ENCODE data around the gene WDR6. TPM values are rescaled to one million over a fixed set of nuclear protein-coding genes. Genes with fewer than 3 reads are reported as not detected.

WDR6 gene
- total RNA-seq, 2 donors from 2014 or later: 128 to 223 TPM

DNA sequence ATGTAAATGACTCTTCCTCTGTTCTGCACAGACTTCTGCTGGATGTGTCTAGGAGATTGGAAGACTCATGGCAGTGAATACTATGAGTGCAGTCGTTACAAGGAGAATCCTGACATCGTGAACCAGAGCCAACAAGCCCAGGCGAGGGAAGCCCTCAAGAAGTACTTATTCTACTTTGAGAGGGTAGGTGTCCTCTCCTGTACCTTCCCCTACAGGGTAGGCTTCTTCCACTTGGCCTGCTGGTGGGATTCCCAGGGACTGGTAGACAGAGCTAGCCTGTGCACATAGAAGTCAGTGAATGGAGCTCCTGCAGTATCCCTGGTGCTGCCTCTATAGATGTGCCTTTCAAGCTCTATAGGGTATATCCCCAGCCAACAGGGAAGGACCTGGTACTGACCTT lies 27.7 kb upstream of the WDR6 start:
- TF ChIP-seq, protein P1, sequence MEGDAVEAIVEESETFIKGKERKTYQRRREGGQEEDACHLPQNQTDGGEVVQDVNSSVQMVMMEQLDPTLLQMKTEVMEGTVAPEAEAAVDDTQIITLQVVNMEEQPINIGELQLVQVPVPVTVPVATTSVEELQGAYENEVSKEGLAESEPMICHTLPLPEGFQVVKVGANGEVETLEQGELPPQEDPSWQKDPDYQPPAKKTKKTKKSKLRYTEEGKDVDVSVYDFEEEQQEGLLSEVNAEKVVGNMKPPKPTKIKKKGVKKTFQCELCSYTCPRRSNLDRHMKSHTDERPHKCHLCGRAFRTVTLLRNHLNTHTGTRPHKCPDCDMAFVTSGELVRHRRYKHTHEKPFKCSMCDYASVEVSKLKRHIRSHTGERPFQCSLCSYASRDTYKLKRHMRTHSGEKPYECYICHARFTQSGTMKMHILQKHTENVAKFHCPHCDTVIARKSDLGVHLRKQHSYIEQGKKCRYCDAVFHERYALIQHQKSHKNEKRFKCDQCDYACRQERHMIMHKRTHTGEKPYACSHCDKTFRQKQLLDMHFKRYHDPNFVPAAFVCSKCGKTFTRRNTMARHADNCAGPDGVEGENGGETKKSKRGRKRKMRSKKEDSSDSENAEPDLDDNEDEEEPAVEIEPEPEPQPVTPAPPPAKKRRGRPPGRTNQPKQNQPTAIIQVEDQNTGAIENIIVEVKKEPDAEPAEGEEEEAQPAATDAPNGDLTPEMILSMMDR (IDR thresholded peaks at IDR 0.05): no peak
- TF ChIP-seq POLR2A (IDR thresholded peaks at IDR 0.05): no peak
- TF ChIP-seq POLR2AphosphoS5 (IDR thresholded peaks at IDR 0.05): no peak
- intact Hi-C loops (cut with DNase I): no loop called here
- WGBS: 88% methylated on average over 3 of the region's 3 CpGs
- Histone ChIP-seq H3K4me3 (no peak overlapping the region), H3K4me1 (replicated peaks) (no peaks in the 10 kb centered on the region), H3K9me3 (no peaks in the 10 kb centered on the region), H3K36me3 (peaks cover 12 to 16% of the 10 kb centered on the region in 2 donors), H3K27ac (no peak overlapping the region), H3K27me3 (replicated peaks; ENCODE audit: insufficient read depth) (no peaks in the 10 kb centered on the region)
- no peak for DNase-seq (ENCODE audit: low spot score)

DNA sequence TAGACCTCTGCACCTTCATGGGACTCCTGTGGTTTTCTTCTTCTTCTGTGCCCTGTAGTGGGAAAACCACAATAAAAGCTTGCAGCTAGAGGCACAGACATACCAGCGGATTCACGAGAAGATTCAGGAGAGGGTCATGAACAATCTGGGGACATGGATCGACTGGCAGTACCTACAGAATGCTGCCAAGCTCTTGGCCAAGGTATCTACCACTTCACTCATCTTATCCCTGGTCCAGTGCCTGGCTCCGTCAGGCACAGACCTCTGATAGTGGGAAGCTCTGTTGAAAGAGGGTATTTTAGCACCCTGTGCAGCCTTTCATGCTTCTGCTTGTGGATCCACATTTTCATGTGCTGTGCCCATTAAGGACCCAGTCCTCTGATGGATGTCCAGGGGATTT lies 26.9 kb upstream of the WDR6 start:
- H3K36me3 ChIP-seq: peaks cover 11 to 12% of the 10 kb centered on the region in 2 donors
- H3K9me3 ChIP-seq: no peaks in the 10 kb centered on the region
- H3K27ac ChIP-seq: no peak overlapping the region
- intact Hi-C loops (cut with DNase I): loop anchor here (10.0 kb wide), 1 partner anchor 115 kb away; the partner anchor contains the start of gene QRICH1
- H3K4me1 ChIP-seq (replicated peaks): no peaks in the 10 kb centered on the region
- H3K4me3 ChIP-seq: no peak overlapping the region
- TF ChIP-seq, protein P1 (IDR thresholded peaks at IDR 0.05): no peak
- no peak for TF ChIP-seq POLR2AphosphoS5 (IDR thresholded peaks at IDR 0.05)
- no peak for TF ChIP-seq POLR2A (IDR thresholded peaks at IDR 0.05)
- DNase-seq (ENCODE audit: low spot score): no peak
- no peaks in the 10 kb centered on the region for H3K27me3 ChIP-seq (replicated peaks; ENCODE audit: insufficient read depth)
- 90% methylated on average over 4 of the region's 4 CpGs for WGBS

DNA sequence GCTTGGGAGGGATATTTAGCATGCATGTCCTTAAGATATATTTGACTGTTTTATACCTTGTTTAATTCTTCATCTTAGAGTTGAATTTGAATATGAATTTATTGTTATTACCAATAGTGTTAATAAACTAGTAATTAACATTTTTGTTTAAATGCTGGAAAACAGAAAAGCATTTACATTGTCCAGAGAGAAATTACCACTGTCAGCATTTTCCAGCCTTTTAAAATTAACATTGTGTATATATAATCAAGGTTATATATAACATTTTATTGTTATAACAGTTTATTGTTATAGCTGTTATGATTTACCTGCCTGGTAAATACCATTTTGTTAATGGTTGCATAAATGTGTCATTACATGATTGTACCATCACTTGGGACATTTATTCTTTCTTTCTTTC lies 25.2 kb upstream of the WDR6 start:
- no peak for DNase-seq (ENCODE audit: low spot score)
- Histone ChIP-seq H3K36me3 (peaks cover 11 to 12% of the 10 kb centered on the region in 2 donors), H3K27me3 (replicated peaks; ENCODE audit: insufficient read depth) (no peaks in the 10 kb centered on the region), H3K27ac (no peak overlapping the region), H3K4me1 (replicated peaks) (no peaks in the 10 kb centered on the region), H3K9me3 (no peaks in the 10 kb centered on the region), H3K4me3 (no peak overlapping the region)
- TF ChIP-seq, protein P1 (IDR thresholded peaks at IDR 0.05): no peak
- TF ChIP-seq POLR2A (IDR thresholded peaks at IDR 0.05) (no peak), POLR2AphosphoS5 (IDR thresholded peaks at IDR 0.05) (no peak)
- intact Hi-C loops (cut with DNase I): loop anchor here (10.0 kb wide), 1 partner anchor 113 kb away; the partner anchor contains the start of gene QRICH1

- no peak overlapping the region for H3K4me3 ChIP-seq
- peaks cover 11 to 12% of the 10 kb centered on the region in 2 donors for H3K36me3 ChIP-seq
- no peak overlapping the region for H3K27ac ChIP-seq
- no peaks in the 10 kb centered on the region for H3K27me3 ChIP-seq (replicated peaks; ENCODE audit: insufficient read depth)
- H3K9me3 ChIP-seq: no peaks in the 10 kb centered on the region
- TF ChIP-seq, protein P1 (IDR thresholded peaks at IDR 0.05): no peak
- TF ChIP-seq POLR2AphosphoS5 (IDR thresholded peaks at IDR 0.05): no peak
- TF ChIP-seq POLR2A (IDR thresholded peaks at IDR 0.05): no peak
- intact Hi-C loops (cut with DNase I): loop anchor here (10.0 kb wide), 1 partner anchor 112 kb away; the partner anchor contains the start of gene QRICH1
- no peak for DNase-seq (ENCODE audit: low spot score)
- 76% methylated on average over 5 of the region's 5 CpGs for WGBS
- H3K4me1 ChIP-seq (replicated peaks): no peaks in the 10 kb centered on the region
Observed at GRCh38 chr3:48982686-48983085, 24.5 kb upstream of the WDR6 start.

DNA sequence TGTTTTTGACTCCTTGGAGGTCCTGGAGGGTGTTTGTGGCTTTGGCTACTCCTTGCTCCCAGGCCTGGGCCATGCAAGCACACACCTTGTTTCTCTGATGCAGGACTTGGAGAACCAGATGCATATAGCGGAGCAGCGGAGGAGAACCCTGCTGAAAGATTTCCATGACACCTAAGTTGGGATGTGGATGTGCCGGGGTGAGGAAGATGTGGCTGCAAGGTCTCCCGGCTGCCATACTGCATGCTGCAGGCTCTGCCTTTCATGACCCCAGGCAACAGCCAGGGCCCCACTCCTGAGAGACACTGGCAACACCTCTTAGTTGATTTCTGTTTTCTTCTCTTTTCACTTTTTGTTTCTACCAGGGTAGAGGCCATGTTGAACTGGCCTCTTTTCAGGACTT lies 24.1 kb upstream of the WDR6 start:
- DNase-seq (ENCODE audit: low spot score): no peak
- Histone ChIP-seq H3K27me3 (replicated peaks; ENCODE audit: insufficient read depth) (no peaks in the 10 kb centered on the region), H3K27ac (no peak overlapping the region), H3K36me3 (peaks cover 11 to 12% of the 10 kb centered on the region in 2 donors), H3K4me3 (no peak overlapping the region), H3K9me3 (no peaks in the 10 kb centered on the region), H3K4me1 (replicated peaks) (no peaks in the 10 kb centered on the region)
- intact Hi-C loops (cut with DNase I): loop anchor here (10.0 kb wide), 1 partner anchor 112 kb away; the partner anchor contains the start of gene QRICH1
- WGBS: 93% methylated on average over 4 of the region's 4 CpGs
- TF ChIP-seq, protein P1 (IDR thresholded peaks at IDR 0.05): no peak
- TF ChIP-seq POLR2AphosphoS5 (IDR thresholded peaks at IDR 0.05): no peak
- no peak for TF ChIP-seq POLR2A (IDR thresholded peaks at IDR 0.05)

All from prostate gland (tissue), 2 donors.